Neuronal stem cell (in vitro differentiated cells): ENCODE measurements around the gene ASF1B.
A peak's percentile ranks its signal among the peaks of the same experiment; 100 is the strongest.

ENCODE experiments used
- DNase-seq: peaks from one replicate; pipeline ENCODE4 v3.0.0-alpha.2; 2013; ENCODE audit warnings: low spot score
- H2AFZ ChIP-seq: one replicate; pipeline ENCODE4 v1.6.1; 2013; ENCODE audit warnings: mild to moderate bottlenecking, low read length, inconsistent platforms
- H2AK5ac ChIP-seq: 2 replicates; pipeline ENCODE4 v1.6.1; 2013; ENCODE audit warnings: low read depth, mild to moderate bottlenecking, inconsistent platforms, low read length, moderate library complexity, mixed read lengths
- H2BK120ac ChIP-seq: 2 replicates; pipeline ENCODE4 v1.6.1; 2013; ENCODE audit warnings: low read depth, mild to moderate bottlenecking, inconsistent platforms, low read length, moderate library complexity, mixed read lengths
- H2BK12ac ChIP-seq: one replicate; pipeline ENCODE4 v1.6.1; 2013; ENCODE audit warnings: low read length, inconsistent platforms
- H2BK15ac ChIP-seq: 2 replicates; pipeline ENCODE4 v1.6.1; 2013; ENCODE audit warnings: mild to moderate bottlenecking, low read length, inconsistent platforms, mixed read lengths
- H2BK5ac ChIP-seq: one replicate; pipeline ENCODE4 v1.6.1; 2013; ENCODE audit warnings: inconsistent platforms, mild to moderate bottlenecking, low read length, moderate library complexity
- H3K14ac ChIP-seq: one replicate; pipeline ENCODE4 v1.6.1; 2013; ENCODE audit warnings: low read length, inconsistent platforms
- H3K18ac ChIP-seq: 2 replicates; pipeline ENCODE4 v1.6.1; 2013; ENCODE audit warnings: low read length, inconsistent platforms
- H3K23ac ChIP-seq: 2 replicates; pipeline ENCODE4 v1.6.1; 2013; ENCODE audit warnings: low read depth, mild to moderate bottlenecking, mixed read lengths, low read length, inconsistent platforms; ENCODE audit not compliant: poor library complexity
- H3K27ac ChIP-seq: replicated peaks from 3 replicates; pipeline ENCODE4 v1.5.1; 2013; ENCODE audit warnings: low read length, inconsistent platforms
- H3K27me3 ChIP-seq, 3 experiments: 2 replicates each; pipeline ENCODE4 v1.6.1; 2013; ENCODE audit warnings: low read length in 3 of 3, mild to moderate bottlenecking in 2 of 3, inconsistent platforms in 1 of 3, low read depth in 1 of 3, mixed read lengths in 1 of 3, moderate library complexity in 1 of 3; ENCODE audit not compliant: control insufficient read depth in 3 of 3, insufficient read depth in 3 of 3
- H3K36me3 ChIP-seq, 2 donors: replicated peaks in 1 of 2; 2 replicates each; pipeline ENCODE4 v1.6.1; 2013; ENCODE audit warnings: low read length in 2 of 2; ENCODE audit not compliant: control insufficient read depth in 2 of 2, insufficient read depth in 2 of 2
- H3K4ac ChIP-seq: 2 replicates; pipeline ENCODE4 v1.6.1; 2013; ENCODE audit warnings: inconsistent platforms, mild to moderate bottlenecking, low read length, moderate library complexity
- H3K4me1 ChIP-seq, 2 donors: 1 replicate in 1 of 2; 2 replicates in 1 of 2; pipeline ENCODE4 v1.6.1; 2013; ENCODE audit warnings: low read length in 2 of 2, low read depth in 1 of 2; ENCODE audit not compliant: control insufficient read depth in 2 of 2, insufficient read depth in 1 of 2
- H3K4me2 ChIP-seq: one replicate; pipeline ENCODE4 v1.6.1; 2013; ENCODE audit warnings: mild to moderate bottlenecking, low read length, inconsistent platforms; ENCODE audit not compliant: insufficient read depth, poor library complexity, severe bottlenecking
- H3K4me3 ChIP-seq, 2 donors: 2 replicates each; pipeline ENCODE4 v1.5.1; 2013; ENCODE audit warnings: low read length in 2 of 2, mild to moderate bottlenecking in 2 of 2, inconsistent platforms in 1 of 2, moderate library complexity in 1 of 2
- H3K79me1 ChIP-seq: one replicate; pipeline ENCODE4 v1.6.1; 2013; ENCODE audit warnings: low read depth, mild to moderate bottlenecking, inconsistent platforms, low read length, moderate library complexity
- H3K9ac ChIP-seq: one replicate; pipeline ENCODE4 v1.6.1; 2013; ENCODE audit warnings: mild to moderate bottlenecking, low read depth, low read length, inconsistent platforms; ENCODE audit not compliant: poor library complexity
- H3K9me3 ChIP-seq, 2 donors: replicated peaks in 1 of 2; 2 replicates each; pipeline versions ENCODE3 to v1.6.1; 2013; ENCODE audit warnings: low read length in 2 of 2, mild to moderate bottlenecking in 2 of 2, inconsistent platforms in 1 of 2, low read depth in 1 of 2, mixed read lengths in 1 of 2, moderate library complexity in 1 of 2; ENCODE audit not compliant: control insufficient read depth in 2 of 2, insufficient read depth in 1 of 2
- H4K8ac ChIP-seq: one replicate; pipeline ENCODE4 v1.6.1; 2013; ENCODE audit warnings: low read depth, mild to moderate bottlenecking, inconsistent platforms, low read length, moderate library complexity
- H4K91ac ChIP-seq: one replicate; pipeline ENCODE4 v1.6.1; 2013; ENCODE audit warnings: low read length, low read depth, mild to moderate bottlenecking, inconsistent platforms; ENCODE audit not compliant: poor library complexity
- WGBS, 2 donors: extraction: QIAGEN DNeasy Blood & Tissue Kit; methylation state at CpG; one replicate each; pipeline ENCODE4 v1.1.7; 2013; ENCODE audit warnings: missing lambda C conversion rate in 2 of 2, mixed read lengths in 1 of 2; ENCODE audit not compliant: insufficient read length in 2 of 2, insufficient replicate concordance in 1 of 2; ENCODE audit errors: extremely low coverage in 2 of 2; 5-methylcytosine and 5-hydroxymethylcytosine counted together

ASF1B gene

GRCh38 chr19:14118165-14119051, 18.0 kb downstream of the ASF1B start:
- H2BK12ac ChIP-seq = peak overlapping the region; percentile 30
- H3K14ac ChIP-seq = peak overlapping the region; percentile 90
- peak overlapping the region; percentile 81 for H3K4ac ChIP-seq
- H2AFZ ChIP-seq = peak overlapping the region; percentile 92
- H2BK5ac ChIP-seq = peak overlapping the region; percentile 94
- H3K9ac ChIP-seq = peak overlapping the region; percentile 92
- H4K91ac ChIP-seq = peak overlapping the region; percentile 56
- no CpG with 5 or more reads among the region's 61 CpGs for WGBS, 2 donors
- DNase-seq = peak; percentile 81
- no peaks in the 10 kb centered on the region for H3K9me3 ChIP-seq
- no peaks in the 10 kb centered on the region for H3K27me3 ChIP-seq
- no peak overlapping the region for H2BK15ac ChIP-seq
- H3K23ac ChIP-seq = peak overlapping the region; percentile 83
- H3K4me2 ChIP-seq = peak overlapping the region; percentile 92
- H3K27ac ChIP-seq = peak overlapping the region; percentile 95
- H2BK120ac ChIP-seq = peak overlapping the region; percentile 39
- peak overlapping the region; percentile 89 for H4K8ac ChIP-seq
- H3K79me1 ChIP-seq = no peaks in the 10 kb centered on the region
- peaks cover 12 to 28% of the 10 kb centered on the region in 2 donors for H3K4me1 ChIP-seq
- H3K4me3 ChIP-seq = peak overlapping the region; percentile 82
- peak overlapping the region; percentile 95 for H3K18ac ChIP-seq
- peak overlapping the region; percentile 99 for H2AK5ac ChIP-seq
- peaks cover 10 to 37% of the 10 kb centered on the region in 2 donors for H3K36me3 ChIP-seq

- DNase-seq = peak; percentile 99
- Histone ChIP-seq H2BK120ac (peak within 1 kb of the TSS; percentile 39), H3K14ac (peak within 1 kb of the TSS; percentile 90), H3K4me3 (peak within 1 kb of the TSS; percentile 82 to 91), H4K91ac (peak within 1 kb of the TSS; percentile 56), H2BK12ac (peak within 1 kb of the TSS; percentile 30), H3K9me3 (no peaks in the 10 kb centered on the region), H3K9ac (peak within 1 kb of the TSS; percentile 93), H3K4me1 (peaks cover 12 to 35% of the 10 kb centered on the region in 2 donors), H2AK5ac (peak within 1 kb of the TSS; percentile 99), H4K8ac (peak within 1 kb of the TSS; percentile 89), H2BK15ac (no peak within 1 kb of the TSS), H3K27ac (peak within 1 kb of the TSS; percentile 95), H3K18ac (peak within 1 kb of the TSS; percentile 95), H3K36me3 (peaks cover 7 to 33% of the 10 kb centered on the region in 2 donors), H3K4ac (peak within 1 kb of the TSS; percentile 81), H3K23ac (peak within 1 kb of the TSS; percentile 83), H2AFZ (peak within 1 kb of the TSS; percentile 92), H3K79me1 (no peaks in the 10 kb centered on the region), H2BK5ac (peak within 1 kb of the TSS; percentile 94), H3K4me2 (peak within 1 kb of the TSS; percentile 92), H3K27me3 (no peaks in the 10 kb centered on the region)
- no CpG with 5 or more reads among the region's 67 CpGs for WGBS, 2 donors
Observed at GRCh38 chr19:14117668-14118164, 18.7 kb downstream of the ASF1B start, which contains the start of gene PRKACA. Gene PRKACA, minus strand, starts transcription at chr19:14117762. Its CDS starts 215 bp downstream, at chr19:14117547.

DNA sequence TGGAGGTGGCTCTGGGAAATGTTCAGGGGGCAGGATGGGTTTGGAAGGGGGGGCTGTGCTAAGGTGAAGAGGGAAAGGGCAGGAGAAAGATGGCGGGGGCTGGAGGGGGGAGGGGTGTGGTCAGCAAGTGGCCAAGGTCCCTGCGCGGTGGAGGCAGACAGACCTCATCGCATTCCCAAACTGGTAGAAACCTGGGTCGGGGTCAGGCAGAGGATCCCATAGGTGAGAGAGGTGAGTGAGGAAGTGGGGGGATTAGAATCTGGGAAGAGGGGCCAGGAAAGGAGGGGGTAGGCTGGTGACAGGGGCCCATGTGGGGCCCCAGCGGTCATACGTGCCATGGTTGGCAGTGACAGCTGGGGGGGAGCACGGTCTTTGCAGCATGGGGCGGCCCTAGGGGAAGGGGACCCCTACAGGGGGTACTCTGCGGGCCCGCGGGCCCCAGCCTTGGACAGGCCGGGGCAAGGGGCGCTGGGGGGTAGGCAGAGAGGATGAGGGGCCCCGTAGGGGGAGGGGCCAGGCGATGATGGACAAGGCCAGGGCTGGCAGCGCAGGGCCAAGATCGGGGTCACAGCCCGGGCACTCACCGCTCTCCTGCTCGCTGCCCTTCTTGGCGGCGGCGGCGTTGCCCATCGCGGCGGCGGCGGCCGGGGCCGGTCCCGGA, 19.3 kb downstream of the ASF1B start:
- Histone ChIP-seq H2BK5ac (peak overlapping the region; percentile 71), H2BK120ac (no peak overlapping the region), H3K4me3 (peak overlapping the region; percentile 82 to 91), H3K18ac (peak overlapping the region; percentile 77), H3K27me3 (no peaks in the 10 kb centered on the region), H3K9ac (peak overlapping the region; percentile 93), H3K79me1 (no peaks in the 10 kb centered on the region), H3K4me1 (peaks cover 12 to 40% of the 10 kb centered on the region in 2 donors), H4K8ac (no peak overlapping the region), H2AK5ac (no peak overlapping the region), H4K91ac (no peak overlapping the region), H3K4me2 (peak overlapping the region; percentile 92), H3K27ac (no peak overlapping the region), H3K14ac (no peak overlapping the region), H3K9me3 (no peaks in the 10 kb centered on the region), H2BK15ac (no peak overlapping the region), H3K36me3 (peaks cover 7 to 27% of the 10 kb centered on the region in 2 donors), H3K23ac (peak overlapping the region; percentile 81), H3K4ac (no peak overlapping the region), H2AFZ (peak overlapping the region; percentile 57), H2BK12ac (no peak overlapping the region)
- no peak for DNase-seq
- WGBS, 2 donors = no CpG with 5 or more reads among the region's 33 CpGs
